Ascending aorta (tissue), 2 donors: Measurements from ENCODE around the gene CASS4. TPM values are rescaled to one million over a fixed set of nuclear protein-coding genes. Genes with fewer than 3 reads are reported as not detected.

Experiments
- DNase-seq, 2 donors: peaks; one replicate each; pipeline ENCODE4 v3.0.0-alpha.2; 2019; ENCODE audit warnings: low spot score in 2 of 2
- H3K27ac ChIP-seq, 2 donors: fragments of 200-600 bp; sonication (generic); one replicate each; pipeline ENCODE4 v1.5.1; 2016 to 2017; ENCODE audit warnings: mild to moderate bottlenecking in 1 of 2
- H3K27me3 ChIP-seq: fragments of 200-600 bp; sonication (generic); one replicate; pipeline ENCODE4 v1.5.1; 2017
- H3K36me3 ChIP-seq, 2 donors: fragments of 200-600 bp; sonication (generic); one replicate each; pipeline ENCODE4 v1.5.1; 2016
- H3K4me1 ChIP-seq, 2 donors: fragments of 200-600 bp; sonication (generic); one replicate each; pipeline ENCODE4 v1.5.1; 2016 to 2017; ENCODE audit warnings: mild to moderate bottlenecking in 1 of 2
- H3K4me3 ChIP-seq, 2 donors: fragments of 200-600 bp; sonication (generic); one replicate each; pipeline ENCODE4 v1.5.1; 2016 to 2017; ENCODE audit warnings: mild to moderate bottlenecking in 1 of 2
- H3K9me3 ChIP-seq, 2 donors: fragments of 200-600 bp; sonication (generic); one replicate each; pipeline ENCODE4 v1.5.1; 2016
- intact Hi-C: fragments of 100-400 bp; cut with DNase I; formaldehyde crosslinking; loops from one replicate; pipeline ENCODE4 v1.15.1; 2023
- total RNA-seq: library from RNA; depleted of rRNA; stranded (reverse); fragments of >200 nt; gene quantifications from one replicate; pipeline ENCODE4 v1.1.0, GENCODE V29; 2016
- TF ChIP-seq, protein P1 (sequence below), 3 experiments: fragments of 200-600 bp in 2 of 3; fragments of 450-650 bp in 1 of 3; sonication (generic) in 2 of 3; IDR thresholded peaks; one replicate each; pipeline ENCODE4 v1.5.1; 2016 to 2019; ENCODE audit warnings: antibody characterized with exemption in 3 of 3, mild to moderate bottlenecking in 1 of 3, moderate library complexity in 1 of 3

The CASS4 gene
- total RNA-seq, 1 donor from 2014 or later: 11.2 TPM

DNA sequence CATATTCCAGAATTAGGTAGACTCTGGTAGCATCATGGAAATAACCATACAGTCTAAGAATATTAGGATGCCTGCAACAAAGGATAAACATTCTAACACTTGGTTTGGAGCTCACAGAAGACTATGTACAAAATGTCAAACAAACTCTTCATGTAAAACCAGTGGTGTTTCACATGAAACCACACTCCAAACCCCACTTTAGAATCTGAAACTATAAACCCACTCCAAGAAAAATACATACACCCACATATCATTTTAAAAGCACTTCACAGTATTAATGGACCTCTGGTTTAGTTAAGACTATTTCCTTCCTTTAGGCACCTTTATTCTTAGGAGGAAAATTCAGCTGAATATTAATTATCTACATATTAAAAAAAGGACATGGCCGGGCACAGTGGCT, 30.6 kb upstream of the CASS4 start:
- Histone ChIP-seq H3K36me3 (no peaks in the 10 kb centered on the region), H3K27ac (no peak overlapping the region), H3K4me1 (peaks cover 0 to 4% of the 10 kb centered on the region in 2 donors), H3K27me3 (no peaks in the 10 kb centered on the region), H3K4me3 (no peak overlapping the region), H3K9me3 (no peaks in the 10 kb centered on the region)
- TF ChIP-seq, protein P1, sequence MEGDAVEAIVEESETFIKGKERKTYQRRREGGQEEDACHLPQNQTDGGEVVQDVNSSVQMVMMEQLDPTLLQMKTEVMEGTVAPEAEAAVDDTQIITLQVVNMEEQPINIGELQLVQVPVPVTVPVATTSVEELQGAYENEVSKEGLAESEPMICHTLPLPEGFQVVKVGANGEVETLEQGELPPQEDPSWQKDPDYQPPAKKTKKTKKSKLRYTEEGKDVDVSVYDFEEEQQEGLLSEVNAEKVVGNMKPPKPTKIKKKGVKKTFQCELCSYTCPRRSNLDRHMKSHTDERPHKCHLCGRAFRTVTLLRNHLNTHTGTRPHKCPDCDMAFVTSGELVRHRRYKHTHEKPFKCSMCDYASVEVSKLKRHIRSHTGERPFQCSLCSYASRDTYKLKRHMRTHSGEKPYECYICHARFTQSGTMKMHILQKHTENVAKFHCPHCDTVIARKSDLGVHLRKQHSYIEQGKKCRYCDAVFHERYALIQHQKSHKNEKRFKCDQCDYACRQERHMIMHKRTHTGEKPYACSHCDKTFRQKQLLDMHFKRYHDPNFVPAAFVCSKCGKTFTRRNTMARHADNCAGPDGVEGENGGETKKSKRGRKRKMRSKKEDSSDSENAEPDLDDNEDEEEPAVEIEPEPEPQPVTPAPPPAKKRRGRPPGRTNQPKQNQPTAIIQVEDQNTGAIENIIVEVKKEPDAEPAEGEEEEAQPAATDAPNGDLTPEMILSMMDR (IDR thresholded peaks at IDR 0.05): no peak
- intact Hi-C loops: no loop called here
- no peak for DNase-seq

DNA sequence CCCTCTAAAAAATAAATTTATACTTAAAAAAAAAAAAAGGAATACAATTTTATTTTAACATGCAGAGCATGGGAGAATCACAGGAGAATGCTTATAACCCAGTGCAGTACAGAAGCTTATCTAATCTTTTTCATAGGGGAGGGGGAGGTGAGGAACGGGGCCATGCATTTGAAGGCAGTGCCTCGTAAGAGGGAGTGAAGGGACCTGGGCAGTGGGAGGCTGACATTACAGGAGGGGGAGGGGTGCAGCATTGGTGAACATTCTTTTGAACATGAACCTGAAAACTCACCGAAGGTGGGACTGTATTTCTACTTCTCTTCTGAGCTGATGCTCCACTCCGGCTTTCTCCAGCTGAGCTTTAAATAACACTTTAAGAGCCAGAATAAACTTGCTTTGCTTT, 29.4 kb upstream of the CASS4 start:
- Histone ChIP-seq H3K4me1 (peaks cover 0 to 4% of the 10 kb centered on the region in 2 donors), H3K27ac (no peak overlapping the region), H3K4me3 (no peak overlapping the region), H3K36me3 (no peaks in the 10 kb centered on the region), H3K27me3 (no peaks in the 10 kb centered on the region), H3K9me3 (no peaks in the 10 kb centered on the region)
- intact Hi-C loops: no loop called here
- no peak for DNase-seq
- TF ChIP-seq, protein P1 (IDR thresholded peaks at IDR 0.05): no peak

DNA sequence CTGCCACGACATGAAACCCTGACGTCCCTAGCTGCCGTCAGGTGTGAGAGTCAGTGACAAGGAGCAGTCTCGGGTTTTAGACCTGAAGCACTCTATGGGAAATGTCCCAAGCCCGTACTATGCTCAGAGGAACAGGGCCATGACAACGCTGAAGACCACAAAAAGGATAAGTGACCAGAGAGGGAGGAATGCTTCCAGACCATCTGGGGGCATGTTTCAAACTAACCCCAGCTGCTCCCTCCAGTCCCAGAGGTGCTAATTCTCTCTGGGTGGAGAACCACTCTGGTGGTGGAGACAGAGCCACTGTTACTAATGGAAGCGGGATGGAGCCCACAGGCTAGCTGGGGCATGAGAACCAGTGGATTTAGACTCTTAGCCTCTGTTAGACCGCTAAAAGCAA, 28.7 kb upstream of the CASS4 start:
- DNase-seq: no peak
- H3K9me3 ChIP-seq: no peaks in the 10 kb centered on the region
- H3K36me3 ChIP-seq: no peaks in the 10 kb centered on the region
- H3K27me3 ChIP-seq: no peaks in the 10 kb centered on the region
- H3K4me3 ChIP-seq: no peak overlapping the region
- TF ChIP-seq, protein P1 (IDR thresholded peaks at IDR 0.05): no peak
- no peak overlapping the region for H3K27ac ChIP-seq
- intact Hi-C loops: no loop called here
- H3K4me1 ChIP-seq: peaks cover 0 to 4% of the 10 kb centered on the region in 2 donors

DNA sequence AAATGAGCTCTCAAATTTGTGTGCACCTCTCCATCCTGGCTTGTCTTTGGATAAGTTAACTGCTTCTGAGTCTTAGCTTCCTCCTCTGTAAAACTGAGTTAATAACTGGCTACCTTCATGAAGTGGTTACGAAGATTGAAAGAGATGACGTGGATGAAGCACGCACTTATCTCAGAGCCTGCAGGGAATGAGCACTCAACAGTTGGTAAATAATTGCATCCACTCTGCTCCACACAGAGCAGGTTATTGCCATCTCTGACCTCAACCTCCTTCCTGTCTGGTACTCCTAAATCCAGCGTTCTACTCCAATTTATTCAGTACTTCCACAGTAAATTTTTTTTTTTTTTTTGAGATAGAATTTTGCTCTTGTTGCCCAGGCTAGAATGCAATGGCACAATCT, 26.9 kb upstream of the CASS4 start:
- H3K36me3 ChIP-seq: no peaks in the 10 kb centered on the region
- no peaks in the 10 kb centered on the region for H3K27me3 ChIP-seq
- DNase-seq: no peak
- intact Hi-C loops: no loop called here
- H3K9me3 ChIP-seq: no peaks in the 10 kb centered on the region
- H3K27ac ChIP-seq: no peak overlapping the region
- TF ChIP-seq, protein P1 (IDR thresholded peaks at IDR 0.05): no peak
- H3K4me3 ChIP-seq: no peak overlapping the region
- peaks cover 0 to 4% of the 10 kb centered on the region in 2 donors for H3K4me1 ChIP-seq

DNA sequence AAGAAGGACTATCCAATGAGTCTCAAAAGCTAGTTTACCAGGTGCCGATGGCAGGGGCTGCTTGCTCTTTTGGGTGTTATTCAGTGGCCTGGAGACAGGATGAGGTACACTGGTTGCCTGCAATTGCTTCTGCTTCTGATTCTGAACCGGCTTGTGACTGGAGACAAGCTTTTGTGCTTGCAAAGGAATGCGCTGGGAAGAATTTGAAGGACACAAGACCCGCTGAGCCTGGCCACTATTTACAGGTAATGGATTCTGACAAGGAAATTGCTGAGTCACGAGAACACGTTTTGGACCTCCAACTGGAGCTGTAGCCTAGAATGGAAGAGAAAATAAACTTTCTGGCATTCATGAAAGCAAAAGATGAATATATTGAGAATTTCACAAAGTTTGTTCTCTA, 25.8 kb upstream of the CASS4 start:
- H3K27ac ChIP-seq: no peak overlapping the region
- intact Hi-C loops: no loop called here
- peaks cover 0 to 4% of the 10 kb centered on the region in 2 donors for H3K4me1 ChIP-seq
- H3K9me3 ChIP-seq: no peaks in the 10 kb centered on the region
- H3K27me3 ChIP-seq: no peaks in the 10 kb centered on the region
- no peak for DNase-seq
- H3K4me3 ChIP-seq: no peak overlapping the region
- TF ChIP-seq, protein P1 (IDR thresholded peaks at IDR 0.05): no peak
- no peaks in the 10 kb centered on the region for H3K36me3 ChIP-seq

DNA sequence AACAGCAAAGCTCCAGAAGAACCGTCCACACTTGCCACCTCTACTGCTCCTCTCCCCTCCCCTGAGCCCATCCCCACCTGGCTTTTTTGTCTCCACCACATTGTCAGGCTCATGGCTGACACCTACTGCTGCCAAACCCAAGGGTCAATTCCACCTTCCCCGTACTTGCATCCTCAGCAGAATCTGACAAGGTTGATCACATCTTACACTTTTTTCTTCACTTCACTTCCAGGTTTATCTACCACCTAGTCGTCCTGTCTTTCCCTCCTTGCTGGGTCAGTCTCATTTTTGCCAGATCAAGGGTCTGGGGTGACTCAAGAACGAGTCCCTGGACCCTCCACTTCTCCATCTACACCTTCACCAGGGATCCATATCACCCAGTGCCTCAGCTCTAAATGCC, 23.2 kb upstream of the CASS4 start:
- Histone ChIP-seq H3K4me3 (no peak overlapping the region), H3K9me3 (no peaks in the 10 kb centered on the region), H3K4me1 (peaks cover 0 to 16% of the 10 kb centered on the region in 2 donors), H3K27me3 (no peaks in the 10 kb centered on the region), H3K36me3 (no peaks in the 10 kb centered on the region), H3K27ac (no peak overlapping the region)
- intact Hi-C loops: no loop called here
- DNase-seq: no peak
- TF ChIP-seq, protein P1 (IDR thresholded peaks at IDR 0.05): no peak
